Activated CD8-positive, alpha-beta memory T cell treated with anti-CD3 and anti-CD28 coated beads, Interleukin-2, amount 50 U/mL, for 1 hour (primary cell): Measurements from ENCODE around the gene TBC1D3H.
"Not testable (repeated sequence)": the region's sequence is repeated elsewhere in the genome, so short reads cannot be mapped to it uniquely, and the experiment has no call there.

Source experiments
- DNase-seq: peaks from one replicate; pipeline ENCODE4 v3.0.0-alpha.2; 2020; ENCODE audit errors: extremely low read depth

Gene TBC1D3H

GRCh38 chr17:36388385-36389245, at the start of gene TBC1D3H:
Gene TBC1D3H, minus strand, starts transcription at chr17:36388435. Its CDS starts 1,540 bp downstream, at chr17:36386895.
- not testable (repeated sequence) for DNase-seq

- not testable (repeated sequence) for DNase-seq
Observed at GRCh38 chr17:36428891-36429290, 40.7 kb upstream of the TBC1D3H start.

GRCh38 chr17:36415180-36415941, 27.1 kb upstream of the TBC1D3H start:
- DNase-seq = not testable (repeated sequence)

GRCh38 chr17:36390943-36391645, 2.9 kb upstream of the TBC1D3H start:
- not testable (repeated sequence) for DNase-seq

- DNase-seq = not testable (repeated sequence)
Observed at GRCh38 chr17:36375938-36376337, 12.3 kb downstream of the TBC1D3H start.

- DNase-seq = not testable (repeated sequence)
Observed at GRCh38 chr17:36362496-36362895, 25.7 kb downstream of the TBC1D3H start.
